ENCODE data around the gene SUGP2.

SUGP2 gene

GRCh38 chr19:18951721-18952281 lies 81.5 kb downstream of the SUGP2 start:
- DNase-seq (ENCODE audit: low spot score): no peak

- no peak for DNase-seq (ENCODE audit: low spot score)
Measured at GRCh38 chr19:18949858-18950257, 83.5 kb downstream of the SUGP2 start.

DNA sequence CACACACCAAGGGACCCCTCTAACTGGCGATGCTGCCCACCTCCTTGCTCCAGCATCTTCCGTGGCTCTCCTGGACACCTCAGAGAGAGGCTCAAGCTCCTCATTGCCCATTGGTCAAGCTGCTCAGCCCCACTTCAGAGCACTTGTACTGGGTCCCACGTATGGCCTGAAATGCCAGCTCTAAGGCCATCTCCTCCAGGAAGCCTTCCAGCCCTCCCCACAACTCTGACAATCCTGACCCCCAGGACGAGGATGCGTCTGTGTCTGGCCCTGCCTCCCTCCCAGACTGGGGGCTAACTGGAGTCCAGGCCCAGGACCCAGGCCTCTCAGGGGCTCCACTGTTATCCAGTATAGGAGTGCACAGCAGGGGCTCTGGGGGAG lies 84.4 kb downstream of the SUGP2 start:
- DNase-seq (ENCODE audit: low spot score): no peak

GRCh38 chr19:18948075-18948975 lies 85.0 kb downstream of the SUGP2 start:
- DNase-seq (ENCODE audit: low spot score): no peak

- DNase-seq (ENCODE audit: low spot score): no peak
Measured at GRCh38 chr19:18946918-18947317, 86.4 kb downstream of the SUGP2 start.

- DNase-seq (ENCODE audit: low spot score): no peak
Measured at GRCh38 chr19:18946335-18946734, 87.0 kb downstream of the SUGP2 start.

DNA sequence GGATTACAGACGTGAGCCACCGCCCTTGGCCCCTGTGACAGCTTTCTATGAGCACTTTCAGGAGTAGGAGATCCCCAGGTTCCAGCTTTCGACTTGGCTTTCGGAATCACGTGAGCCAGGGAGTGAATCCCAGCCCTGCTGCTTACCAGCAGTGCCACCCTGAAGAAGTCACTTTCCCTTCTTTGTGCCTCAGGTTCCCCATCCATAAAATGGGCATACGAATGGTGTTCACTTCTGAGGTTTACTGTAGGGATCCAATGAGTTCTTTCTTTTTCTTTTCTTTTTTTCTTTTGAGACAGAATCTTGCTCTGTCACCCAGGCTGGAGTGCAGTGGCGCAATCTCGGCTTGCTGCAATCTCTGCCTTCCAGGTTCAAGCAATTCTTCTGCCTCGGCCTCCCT lies 88.0 kb downstream of the SUGP2 start:
- DNase-seq (ENCODE audit: low spot score): no peak

DNA sequence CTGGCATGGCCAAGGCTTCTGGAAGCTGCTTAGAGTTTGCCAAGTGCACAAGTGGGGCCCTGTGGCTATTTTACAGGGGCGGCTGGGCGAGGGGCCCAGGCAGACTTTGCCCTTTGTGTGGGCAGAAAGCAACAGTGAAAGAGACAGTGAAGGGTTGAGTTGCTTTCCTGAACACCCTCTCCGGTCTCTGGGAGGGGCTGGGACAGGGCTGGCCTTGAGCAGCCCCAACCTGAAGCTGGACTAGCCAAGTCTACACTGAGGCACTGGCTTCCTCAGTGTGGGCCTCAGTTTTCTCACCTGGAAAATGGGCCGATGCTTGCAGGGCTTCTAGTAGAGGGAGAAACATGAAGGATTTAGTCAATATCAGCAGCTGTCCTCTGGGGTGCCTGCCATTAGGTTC lies 89.9 kb downstream of the SUGP2 start:
- no peak for DNase-seq (ENCODE audit: low spot score)

- DNase-seq (ENCODE audit: low spot score): no peak
Measured at GRCh38 chr19:18942692-18943091, 90.6 kb downstream of the SUGP2 start.

- no peak for DNase-seq (ENCODE audit: low spot score)
Measured at GRCh38 chr19:18941628-18942354, 91.5 kb downstream of the SUGP2 start.

Data from hepatic stellate cell (primary cell).